H1 (cell line): Measurements from ENCODE around the gene VPS35L. TPM values are rescaled to one million over a fixed set of nuclear protein-coding genes. Genes with fewer than 3 reads are reported as not detected.

Source experiments
- CTCF ChIA-PET: fragments of 300-600 bp; sonication (Branson Sonifier 250); formaldehyde crosslinking; loops from one replicate; lab custom pipeline; 2021; ENCODE audit not compliant: partially characterized antibody; lab: Charles Lee
- POLR2A ChIA-PET: fragments of 300-600 bp; sonication (Branson Sonifier 250); formaldehyde crosslinking; loops from one replicate; lab custom pipeline; 2021; ENCODE audit warnings: inconsistent platforms; ENCODE audit not compliant: partially characterized antibody; lab: Charles Lee
- DNase-seq, 2 experiments: peaks; one replicate each; pipeline versions ENCODE4 v3.0.0 to v3.0.0-alpha.2; 2010 to 2022; ENCODE audit warnings: low spot score in 2 of 2, low read depth in 1 of 2, mixed read lengths in 1 of 2
- FAIRE-seq: peaks from 2 replicates; lab custom pipeline; 2011; peaks lifted over from hg19 to GRCh38; lab: Jason Lieb, UNC
- H2AFZ ChIP-seq: 2 replicates; pipeline ENCODE4 v1.8.1; 2012; ENCODE audit warnings: low read length, inconsistent platforms
- H2AK5ac ChIP-seq: 2 replicates; pipeline ENCODE4 v1.6.1; 2013; ENCODE audit warnings: low read depth, low read length
- H2BK120ac ChIP-seq: replicated peaks from 2 replicates; pipeline ENCODE3; 2013; ENCODE audit warnings: low read depth, low read length, inconsistent platforms
- H2BK12ac ChIP-seq: 2 replicates; pipeline ENCODE4 v1.6.1; 2013; ENCODE audit warnings: low read depth, low read length
- H2BK15ac ChIP-seq: 2 replicates; pipeline ENCODE4 v1.6.1; 2013; ENCODE audit warnings: low read length
- H2BK20ac ChIP-seq: 2 replicates; pipeline ENCODE4 v1.6.1; 2013; ENCODE audit warnings: low read length
- H2BK5ac ChIP-seq: 2 replicates; pipeline ENCODE4 v1.6.1; 2013; ENCODE audit warnings: low read depth, low read length
- H3K14ac ChIP-seq: 2 replicates; pipeline ENCODE4 v1.6.1; 2013; ENCODE audit warnings: inconsistent platforms; ENCODE audit not compliant: insufficient read length
- H3K18ac ChIP-seq: 2 replicates; pipeline ENCODE4 v1.6.1; 2013; ENCODE audit warnings: low read length; ENCODE audit errors: extremely low read depth
- H3K23ac ChIP-seq: 2 replicates; pipeline ENCODE4 v1.6.1; 2013; ENCODE audit warnings: inconsistent platforms; ENCODE audit not compliant: insufficient read length
- H3K23me2 ChIP-seq: 2 replicates; pipeline ENCODE4 v1.6.1; 2013; ENCODE audit warnings: low read depth, low read length
- H3K27ac ChIP-seq: 2 replicates; pipeline ENCODE4 v1.6.1; 2011; ENCODE audit warnings: low read depth, low read length, inconsistent platforms
- H3K27me3 ChIP-seq, 4 experiments: replicated peaks in 1 of 4; 1 replicate in 1 of 4; 2 replicates in 3 of 4; pipeline versions ENCODE4 v1.6.1 to v1.8.1; 2011 to 2013; ENCODE audit warnings: low read length in 3 of 4, mild to moderate bottlenecking in 3 of 4, inconsistent platforms in 2 of 4, mixed read lengths in 2 of 4, moderate library complexity in 1 of 4; ENCODE audit not compliant: control insufficient read depth in 3 of 4, insufficient read depth in 3 of 4; ENCODE audit errors: extremely low read depth in 1 of 4
- H3K36me3 ChIP-seq, 4 experiments: 2 replicates each; pipeline versions ENCODE4 v1.6.1 to v1.8.1; 2011 to 2013; ENCODE audit warnings: mild to moderate bottlenecking in 4 of 4, low read length in 3 of 4, moderate library complexity in 2 of 4, control low read depth in 1 of 4, inconsistent platforms in 1 of 4; ENCODE audit not compliant: insufficient read depth in 4 of 4, control insufficient read depth in 2 of 4
- H3K4ac ChIP-seq: replicated peaks from 2 replicates; pipeline ENCODE3; 2013; ENCODE audit warnings: low read length, low read depth, mixed read lengths, inconsistent platforms; ENCODE audit not compliant: insufficient read length
- H3K4me1 ChIP-seq, 4 experiments: replicated peaks in 1 of 4; 1 replicate in 1 of 4; 2 replicates in 3 of 4; pipeline versions ENCODE4 v1.6.1 to v1.8.1; 2011 to 2013; ENCODE audit warnings: low read length in 3 of 4, inconsistent platforms in 2 of 4, mixed read lengths in 1 of 4; ENCODE audit not compliant: insufficient read depth in 4 of 4, control insufficient read depth in 3 of 4
- H3K4me2 ChIP-seq, 2 experiments: 2 replicates each; pipeline versions ENCODE4 v1.6.1 to v1.8.1; 2011 to 2013; ENCODE audit warnings: low read depth in 2 of 2, low read length in 2 of 2, control low read depth in 1 of 2, inconsistent platforms in 1 of 2, mild to moderate bottlenecking in 1 of 2; ENCODE audit not compliant: insufficient read depth in 1 of 2
- H3K4me3 ChIP-seq, 4 experiments: fragments of 200-600, 300-600 bp in 1 of 4; sonication (generic), shearing (Covaris generic), sonication (Bioruptor Twin) in 1 of 4; 2 replicates each; pipeline versions ENCODE4 v1.5.1 to v1.8.1; 2011 to 2016; ENCODE audit warnings: low read length in 4 of 4, low read depth in 3 of 4, control low read depth in 2 of 4, inconsistent platforms in 2 of 4, mild to moderate bottlenecking in 2 of 4, mixed read lengths in 1 of 4, moderate library complexity in 1 of 4; ENCODE audit not compliant: insufficient read depth in 2 of 4; ENCODE audit errors: extremely low read depth in 1 of 4
- H3K56ac ChIP-seq: replicated peaks from 2 replicates; pipeline ENCODE3; 2013; ENCODE audit warnings: low read depth, mild to moderate bottlenecking, mixed read lengths, low read length, inconsistent platforms; ENCODE audit not compliant: insufficient read length
- H3K79me1 ChIP-seq: 2 replicates; pipeline ENCODE4 v1.6.1; 2013; ENCODE audit warnings: low read depth, low read length, control low read depth
- H3K79me2 ChIP-seq, 2 experiments: 2 replicates each; pipeline versions ENCODE4 v1.6.1 to v1.8.1; 2012 to 2013; ENCODE audit warnings: low read length in 2 of 2, mild to moderate bottlenecking in 2 of 2, inconsistent platforms in 1 of 2; ENCODE audit not compliant: insufficient read depth in 2 of 2, control insufficient read depth in 1 of 2
- H3K9ac ChIP-seq, 4 experiments: replicated peaks in 1 of 4; 1 replicate in 1 of 4; 2 replicates in 3 of 4; pipeline versions ENCODE4 v1.6.1 to v1.8.1; 2011 to 2013; ENCODE audit warnings: low read depth in 3 of 4, low read length in 3 of 4, control low read depth in 2 of 4, mild to moderate bottlenecking in 2 of 4, moderate library complexity in 2 of 4, inconsistent platforms in 1 of 4; ENCODE audit errors: extremely low read depth in 1 of 4
- H3K9me3 ChIP-seq, 2 experiments: 2 replicates each; pipeline versions ENCODE4 v1.6.1 to v1.8.1; 2012 to 2013; ENCODE audit warnings: mild to moderate bottlenecking in 2 of 2, moderate library complexity in 2 of 2, control low read depth in 1 of 2, inconsistent platforms in 1 of 2, low read depth in 1 of 2, low read length in 1 of 2, mixed read lengths in 1 of 2; ENCODE audit not compliant: insufficient read depth in 2 of 2
- H4K20me1 ChIP-seq, 2 experiments: replicated peaks in 1 of 2; 2 replicates each; pipeline versions ENCODE3 to v1.8.1; 2011 to 2013; ENCODE audit warnings: inconsistent platforms in 2 of 2, low read length in 2 of 2, mild to moderate bottlenecking in 1 of 2; ENCODE audit not compliant: insufficient read depth in 2 of 2, control insufficient read depth in 1 of 2
- H4K5ac ChIP-seq: 2 replicates; pipeline ENCODE4 v1.6.1; 2013; ENCODE audit warnings: low read length, low read depth, mixed read lengths, inconsistent platforms; ENCODE audit not compliant: insufficient read length
- H4K8ac ChIP-seq: 2 replicates; pipeline ENCODE4 v1.8.0; 2013; ENCODE audit warnings: mild to moderate bottlenecking, moderate library complexity, low read length, inconsistent platforms; ENCODE audit not compliant: insufficient read depth; ENCODE audit errors: extremely low read depth
- H4K91ac ChIP-seq: replicated peaks from 2 replicates; pipeline ENCODE3; 2013; ENCODE audit warnings: low read length, mixed read lengths, inconsistent platforms; ENCODE audit not compliant: insufficient read length
- GTF2F1 ChIP-seq: IDR thresholded peaks from 2 replicates; pipeline ENCODE4 v1.6.1; 2012; ENCODE audit warnings: low read depth, low read length, improper control_type of control experiment, borderline replicate concordance
- HDAC2 ChIP-seq, 2 experiments: fragments of 300-600 bp in 1 of 2; sonication (generic) in 1 of 2; IDR thresholded peaks; 2 replicates each; pipeline ENCODE4 v1.6.1; 2011 to 2012; ENCODE audit warnings: low read depth in 2 of 2, low read length in 2 of 2, mild to moderate bottlenecking in 2 of 2, moderate library complexity in 2 of 2, borderline replicate concordance in 1 of 2, inconsistent platforms in 1 of 2
- NANOG ChIP-seq: IDR thresholded peaks from 2 replicates; pipeline ENCODE4 v1.6.1; 2011; ENCODE audit warnings: low read length, low read depth, mild to moderate bottlenecking, inconsistent platforms; ENCODE audit not compliant: insufficient read depth, poor library complexity, severe bottlenecking
- RXRA ChIP-seq: IDR thresholded peaks from 2 replicates; pipeline ENCODE4 v1.6.1; 2011; ENCODE audit warnings: low read depth, mild to moderate bottlenecking, low read length, moderate library complexity; ENCODE audit not compliant: insufficient read depth
- TCF12 ChIP-seq: IDR thresholded peaks from 2 replicates; pipeline ENCODE4 v1.6.1; 2011; ENCODE audit warnings: low read depth, mild to moderate bottlenecking, low read length
- WGBS, 2 experiments: shearing (Covaris generic) in 1 of 2; methylation state at CpG; one replicate each; pipeline versions ENCODE4 v1.1.6 to v1.1.7; 2013 to 2015; ENCODE audit warnings: low lambda C conversion rate in 2 of 2, mixed read lengths in 2 of 2, inconsistent platforms in 1 of 2, low coverage in 1 of 2, missing lambda C conversion rate in 1 of 2; ENCODE audit not compliant: insufficient replicate concordance in 2 of 2, insufficient coverage in 1 of 2, insufficient read length in 1 of 2; ENCODE audit errors: extremely low coverage in 1 of 2, missing lambda C conversion rate in 1 of 2; 5-methylcytosine and 5-hydroxymethylcytosine counted together
- polyA plus RNA-seq, 7 experiments: library from polyadenylated mRNA; depleted of rRNA in 3 of 7; stranded (reverse) in 5 of 7; unstranded in 2 of 7; fragments of >200 nt in 5 of 7; fragments of 200-250 nt in 2 of 7; gene quantifications; 1 replicate in 5 of 7; 2 replicates in 1 of 7; 4 replicates in 1 of 7; pipeline versions ENCODE4 v1.2.1 to v1.2.3, GENCODE V29; 2011 to 2013; ENCODE audit warnings: missing spikeins in 2 of 7, mixed read lengths in 2 of 7
- total RNA-seq: library from RNA; stranded (reverse); fragmentation: NEBNext Ultra II Directional; extraction: Animal tissue kit (Norgen Biotek cat#: 25700); gene quantifications from 2 replicates; pipeline ENCODE4 v1.2.1, GENCODE V29; 2021

VPS35L gene
- total and polyA plus RNA-seq, 2 of the 8 experiments (the other 6 are each of a cell fraction or from before 2014, with no cell fraction given): 31.5 to 57.1 TPM

- Histone ChIP-seq H4K91ac (no peak overlapping the region), H3K18ac (no peak overlapping the region), H2AFZ (no peak overlapping the region), H3K4me2 (no peak overlapping the region), H4K8ac (no peak overlapping the region), H3K23ac (no peak overlapping the region), H3K36me3 (peaks cover 4 to 27% (median 16%) of the 10 kb centered on the region in 4 experiments), H3K27me3 (no peaks in the 10 kb centered on the region), H3K9ac (no peak overlapping the region), H2AK5ac (no peak overlapping the region), H3K14ac (no peak overlapping the region), H3K79me1 (no peaks in the 10 kb centered on the region), H2BK15ac (no peak overlapping the region), H4K20me1 (no peaks in the 10 kb centered on the region), H2BK5ac (no peak overlapping the region), H3K4me3 (no peak overlapping the region), H3K9me3 (peaks cover 0 to 8% of the 10 kb centered on the region in 2 experiments; a peak in 2 of 4 replicates), H2BK20ac (no peak overlapping the region), H3K4me1 (no peaks in the 10 kb centered on the region), H2BK120ac (no peak overlapping the region), H3K27ac (no peak overlapping the region), H3K56ac (no peak overlapping the region), H3K23me2 (no peaks in the 10 kb centered on the region), H3K4ac (no peak overlapping the region), H2BK12ac (no peak overlapping the region), H4K5ac (no peak overlapping the region), H3K79me2 (no peaks in the 10 kb centered on the region)
- ChIA-PET CTCF (interaction anchor here (1.0 to 1.6 kb wide), 15 partner anchors 8 to 323 kb away, joined by 3 to 5 read pairs (median 4); no protein-coding TSS in a partner anchor), POLR2A (interaction anchor here (0.7 to 3.4 kb wide), 8 partner anchors 10 to 205 kb away, joined by 3 to 12 read pairs (median 4); no protein-coding TSS in a partner anchor)
- WGBS, 2 experiments: 92% methylated on average over 12 of the region's 12 CpGs; no CpG with 5 or more reads in 1 of the 2 experiments
- no peak for DNase-seq
- no peak for FAIRE-seq
- TF ChIP-seq HDAC2 (IDR thresholded peaks at IDR 0.05; ENCODE audit: borderline replicate concordance in 1 of 2, low read depth in 2 of 2, low read length in 2 of 2) (no peak), TCF12 (no peak), RXRA (no peak), GTF2F1 (no peak), NANOG (no peak)
Observed at GRCh38 chr16:19681637-19682036, 126.1 kb downstream of the VPS35L start.
